ENCODE measurements around the gene GPANK1. TPM values are rescaled to one million over a fixed set of nuclear protein-coding genes. Genes with fewer than 3 reads are reported as not detected.

The GPANK1 gene
- total RNA-seq, 1 experiment from 2014 or later = 26.8 TPM

GRCh38 chr6:31707701-31708100 is 42.9 kb upstream of the GPANK1 start:
- Histone ChIP-seq H2BK5ac (ENCODE audit: insufficient read length, low read length) (no peak overlapping the region), H2BK120ac (ENCODE audit: low read depth, low read length, poor library complexity, severe bottlenecking) (no peak overlapping the region), H2BK12ac (ENCODE audit: insufficient read length, low read depth, low read length) (no peak overlapping the region), H3K56ac (ENCODE audit: insufficient read length, low read depth, low read length) (no peak overlapping the region), H3K23ac (ENCODE audit: insufficient read length, low read depth, low read length) (no peak overlapping the region), H4K91ac (ENCODE audit: insufficient read length, low read depth, low read length) (no peak overlapping the region), H3K9ac (ENCODE audit: extremely low read depth, insufficient read length, low read length) (no peak overlapping the region), H2AK5ac (ENCODE audit: insufficient read length, low read length) (no peak overlapping the region), H2BK20ac (ENCODE audit: low read depth, low read length, poor library complexity, severe bottlenecking) (no peak overlapping the region), H3K79me2 (ENCODE audit: insufficient read depth, low read length) (no peaks in the 10 kb centered on the region), H2BK15ac (ENCODE audit: low read depth, low read length) (no peak overlapping the region), H3K18ac (ENCODE audit: insufficient read length, low read depth, low read length) (no peak overlapping the region), H3K27me3 (ENCODE audit: insufficient read depth, low read length) (no peaks in the 10 kb centered on the region), H3K4me1 (ENCODE audit: insufficient read depth, low read length) (no peaks in the 10 kb centered on the region; the same call in 1 of the 2 replicates), H3K4ac (ENCODE audit: low read depth, low read length) (no peak overlapping the region), H4K5ac (ENCODE audit: insufficient read length, low read depth, low read length) (no peak overlapping the region), H3K4me2 (ENCODE audit: insufficient read depth, insufficient read length, low read length) (no peak overlapping the region), H3T11ph (ENCODE audit: low read length) (no peak overlapping the region), H4K8ac (replicated peaks; ENCODE audit: insufficient read length, low read depth, low read length) (no peak overlapping the region), H4K20me1 (ENCODE audit: control insufficient read depth, insufficient read depth, insufficient read length) (no peaks in the 10 kb centered on the region), H3K27ac (ENCODE audit: insufficient read length, low read depth, low read length) (no peak overlapping the region), H3K14ac (ENCODE audit: insufficient read depth, low read length) (no peak overlapping the region), H2AFZ (ENCODE audit: low read length) (no peak overlapping the region), H3K23me2 (ENCODE audit: insufficient read length, low read depth, low read length, poor library complexity, severe bottlenecking) (peaks cover 1% of the 10 kb centered on the region), H3K79me1 (ENCODE audit: insufficient read depth, low read depth, low read length, poor library complexity, severe bottlenecking) (no peaks in the 10 kb centered on the region), H3K9me3 (ENCODE audit: control insufficient read depth, low read depth, low read length) (no peaks in the 10 kb centered on the region)
- H3K4me1 Mint-ChIP-seq = peaks cover 14 to 19% of the 10 kb centered on the region in 2 experiments
- H3K4me3 Mint-ChIP-seq = no peak overlapping the region
- H3K27me3 Mint-ChIP-seq (ENCODE audit: low read depth) = peaks cover 9% of the 10 kb centered on the region
- no peaks in the 10 kb centered on the region for H3K36me3 Mint-ChIP-seq (ENCODE audit: insufficient read depth in 1 of 3, low read depth in 3 of 3)
- H3K27ac Mint-ChIP-seq = peak overlapping the region in 1 of 3 experiments; percentile 54; a peak in 1 of 7 replicates
- no peak for TF ChIP-seq CTCF (conservative IDR thresholded peaks at IDR 0.05)
- DNase-seq = no peak
- H3K9me3 Mint-ChIP-seq = no peaks in the 10 kb centered on the region; a peak in 1 of 5 replicates
- no CpG with 5 or more reads among the region's 10 CpGs for WGBS (ENCODE audit: extremely low coverage, insufficient read length, low lambda C conversion rate)
